ENCODE data around the gene OSBPL1A. TPM values are rescaled to one million over a fixed set of nuclear protein-coding genes. Genes with fewer than 3 reads are reported as not detected.

The OSBPL1A gene
- total RNA-seq, 2 donors from 2014 or later: 29.7 to 36.9 TPM

GRCh38 chr18:24443870-24444269 lies 46.2 kb upstream of the OSBPL1A start:
- no peak for DNase-seq
- Mint-ChIP-seq H3K27ac (no peak overlapping the region), H3K9me3 (no peaks in the 10 kb centered on the region), H3K36me3 (ENCODE audit: low read depth) (peaks cover 54% of the 10 kb centered on the region), H3K27me3 (ENCODE audit: insufficient read depth) (no peaks in the 10 kb centered on the region), H3K4me1 (no peaks in the 10 kb centered on the region), H3K4me3 (no peak overlapping the region)
- no peak overlapping the region for H3K4me3 ChIP-seq (ENCODE audit: low read length)
- no peaks in the 10 kb centered on the region for H3K9me3 ChIP-seq (ENCODE audit: control insufficient read depth, low read length)
- no peaks in the 10 kb centered on the region for H3K27me3 ChIP-seq (ENCODE audit: control insufficient read depth, insufficient read depth, low read length, poor library complexity, severe bottlenecking)
- peaks cover 73% of the 10 kb centered on the region for H3K36me3 ChIP-seq (ENCODE audit: control insufficient read depth, insufficient read depth, low read length)
- no peak for TF ChIP-seq CTCF (conservative IDR thresholded peaks at IDR 0.05)
- H3K9ac ChIP-seq (ENCODE audit: extremely low read depth, low read length, poor library complexity, severe bottlenecking): no peak overlapping the region
- H3K27ac ChIP-seq (ENCODE audit: low read depth, low read length): no peak overlapping the region
- H3K4me1 ChIP-seq (ENCODE audit: control insufficient read depth, insufficient read depth, low read length): no peaks in the 10 kb centered on the region
- WGBS, 2 experiments (ENCODE audit: insufficient coverage in 1 of 2, insufficient read length in 1 of 2): 88 to 100% methylated on average over 2 of the region's 2 CpGs

GRCh38 chr18:24436939-24437338 lies 39.3 kb upstream of the OSBPL1A start:
- Histone ChIP-seq H3K9me3 (ENCODE audit: control insufficient read depth, low read length) (no peaks in the 10 kb centered on the region), H3K27ac (ENCODE audit: low read depth, low read length) (no peak overlapping the region), H3K4me1 (ENCODE audit: control insufficient read depth, insufficient read depth, low read length) (no peaks in the 10 kb centered on the region), H3K9ac (ENCODE audit: extremely low read depth, low read length, poor library complexity, severe bottlenecking) (no peak overlapping the region), H3K27me3 (ENCODE audit: control insufficient read depth, insufficient read depth, low read length, poor library complexity, severe bottlenecking) (no peaks in the 10 kb centered on the region), H3K4me3 (ENCODE audit: low read length) (no peak overlapping the region), H3K36me3 (ENCODE audit: control insufficient read depth, insufficient read depth, low read length) (peaks cover 48% of the 10 kb centered on the region)
- TF ChIP-seq CTCF (conservative IDR thresholded peaks at IDR 0.05): no peak
- H3K9me3 Mint-ChIP-seq: no peaks in the 10 kb centered on the region
- peaks cover 73% of the 10 kb centered on the region for H3K36me3 Mint-ChIP-seq (ENCODE audit: low read depth)
- no peak for DNase-seq
- no peaks in the 10 kb centered on the region for H3K27me3 Mint-ChIP-seq (ENCODE audit: insufficient read depth)
- H3K27ac Mint-ChIP-seq: no peak overlapping the region
- no peaks in the 10 kb centered on the region for H3K4me1 Mint-ChIP-seq
- no peak overlapping the region for H3K4me3 Mint-ChIP-seq
- 91 to 100% methylated on average over 1 of the region's 1 CpG for WGBS, 2 experiments (ENCODE audit: insufficient coverage in 1 of 2, insufficient read length in 1 of 2)

DNA sequence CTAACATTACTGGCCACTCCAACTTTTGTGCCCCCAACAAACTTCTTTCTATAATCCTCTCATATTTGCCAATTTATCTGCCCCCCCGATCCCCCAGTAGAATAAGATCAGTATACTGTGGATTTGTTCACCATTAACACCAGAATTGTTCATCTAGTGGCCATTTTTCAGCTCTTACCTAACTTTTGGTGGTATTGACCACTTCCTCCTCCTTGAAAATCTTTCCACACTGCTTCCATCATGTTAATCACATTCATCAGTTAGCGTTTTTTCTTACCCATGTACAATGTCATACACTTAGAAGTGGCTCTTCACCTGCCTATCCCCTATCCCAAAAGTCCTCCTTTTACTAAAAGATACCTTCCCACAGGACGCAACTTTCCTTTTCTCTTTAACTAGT lies 35.0 kb upstream of the OSBPL1A start:
- Histone ChIP-seq H3K4me3 (ENCODE audit: low read length) (no peak overlapping the region), H3K9me3 (ENCODE audit: control insufficient read depth, low read length) (no peaks in the 10 kb centered on the region), H3K36me3 (ENCODE audit: control insufficient read depth, insufficient read depth, low read length) (peaks cover 35% of the 10 kb centered on the region), H3K27ac (ENCODE audit: low read depth, low read length) (no peak overlapping the region), H3K4me1 (ENCODE audit: control insufficient read depth, insufficient read depth, low read length) (no peaks in the 10 kb centered on the region), H3K9ac (ENCODE audit: extremely low read depth, low read length, poor library complexity, severe bottlenecking) (no peak overlapping the region), H3K27me3 (ENCODE audit: control insufficient read depth, insufficient read depth, low read length, poor library complexity, severe bottlenecking) (no peaks in the 10 kb centered on the region)
- no peaks in the 10 kb centered on the region for H3K27me3 Mint-ChIP-seq (ENCODE audit: insufficient read depth)
- 94 to 95% methylated on average over 2 to 3 of the region's 3 CpGs for WGBS, 2 experiments (ENCODE audit: insufficient coverage in 1 of 2, insufficient read length in 1 of 2)
- peaks cover 8% of the 10 kb centered on the region for H3K4me1 Mint-ChIP-seq
- no peak overlapping the region for H3K4me3 Mint-ChIP-seq
- no peak for TF ChIP-seq CTCF (conservative IDR thresholded peaks at IDR 0.05)
- H3K27ac Mint-ChIP-seq: no peak overlapping the region
- peaks cover 48% of the 10 kb centered on the region for H3K36me3 Mint-ChIP-seq (ENCODE audit: low read depth)
- no peak for DNase-seq
- H3K9me3 Mint-ChIP-seq: no peaks in the 10 kb centered on the region
